ENCODE results near the gene ARHGAP15.

The ARHGAP15 gene

DNA sequence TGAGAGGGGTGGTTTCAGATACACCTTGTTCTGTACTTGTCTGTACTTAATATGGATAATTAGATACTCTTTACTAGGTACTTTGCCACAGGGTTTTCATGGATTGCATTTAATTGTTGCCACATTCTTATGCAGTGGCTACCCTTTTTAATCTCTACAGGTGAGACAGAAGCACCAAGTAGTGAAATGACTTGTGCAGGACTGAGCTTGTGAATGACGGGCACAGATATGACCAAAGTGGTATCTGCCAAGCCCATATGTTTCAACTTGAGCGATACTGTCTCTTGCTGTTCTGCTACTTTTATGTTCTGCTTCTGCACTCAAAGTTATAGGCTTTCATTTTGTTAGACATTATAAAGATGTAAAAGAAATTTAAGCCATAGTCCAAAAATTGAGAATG is 288.2 kb downstream of the ARHGAP15 start:
- DNase-seq = no peak

DNA sequence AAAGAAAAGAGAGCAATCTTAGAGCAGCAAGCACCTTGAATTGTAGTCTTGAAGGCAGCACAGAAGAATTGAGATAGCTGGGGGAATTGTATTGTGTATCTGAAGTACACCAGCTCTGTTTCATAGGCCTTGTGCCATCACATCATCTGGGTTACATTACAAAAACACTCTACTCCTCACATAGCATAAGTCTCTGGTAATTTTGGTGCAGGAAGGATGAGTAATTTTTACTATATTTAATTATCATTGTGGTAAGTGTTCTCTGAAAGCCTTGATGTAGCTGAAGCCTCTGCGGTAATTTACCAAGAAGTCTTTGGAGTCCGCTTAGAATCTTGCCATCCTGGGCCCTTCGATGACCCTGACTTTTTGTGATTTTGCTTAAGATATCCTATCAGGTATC is 291.1 kb downstream of the ARHGAP15 start:
- in situ Hi-C loops (cut with MboI; ENCODE audit: low pct_unique_long_range_greater_than_20kb, low sequenced_read_pairs) = no loop called here
- DNase-seq = no peak

More for the DNA sequence above, 288.2 kb downstream of the ARHGAP15 start:
- in situ Hi-C loops (cut with MboI; ENCODE audit: low pct_unique_long_range_greater_than_20kb, low sequenced_read_pairs) = no loop called here

DNA sequence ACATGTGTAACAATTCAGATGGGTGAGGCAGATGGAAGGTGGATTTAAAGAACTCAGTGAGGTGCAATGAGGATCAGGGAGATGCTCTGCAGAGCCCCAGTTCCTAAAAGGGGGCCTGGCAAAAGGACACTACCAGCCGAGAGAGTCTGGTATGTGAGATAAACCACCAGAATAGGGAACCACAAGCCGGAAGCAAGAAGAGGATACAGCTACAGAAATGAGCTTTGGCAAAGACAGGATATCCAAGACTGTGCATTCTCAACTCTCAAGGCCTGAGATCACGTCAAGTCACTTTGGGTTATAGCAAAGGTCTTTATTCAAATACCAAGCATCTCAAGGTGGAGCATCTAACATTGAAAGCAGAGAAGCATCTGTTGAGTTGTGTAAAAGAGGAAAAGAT is 293.5 kb downstream of the ARHGAP15 start:
- in situ Hi-C loops (cut with MboI; ENCODE audit: low pct_unique_long_range_greater_than_20kb, low sequenced_read_pairs) = no loop called here
- peak; percentile 78 for DNase-seq

DNA sequence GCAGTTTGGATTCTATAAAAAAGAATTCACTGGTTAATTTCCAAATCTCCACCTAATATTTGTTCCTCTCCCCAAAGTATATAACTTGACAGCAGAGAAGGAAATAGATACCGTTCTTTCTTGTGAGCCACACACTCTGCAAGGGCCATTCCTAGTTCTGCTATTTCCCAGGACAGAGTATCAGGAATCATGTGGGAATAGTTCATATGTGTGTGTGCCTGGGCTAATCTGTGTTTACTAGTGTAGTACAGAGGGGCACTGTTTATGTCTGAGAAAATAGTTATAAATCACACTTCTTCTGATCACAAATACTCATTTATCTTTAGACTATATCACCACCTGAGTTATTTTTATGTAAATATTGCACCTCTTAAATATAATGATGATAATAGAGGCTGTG is 296.7 kb downstream of the ARHGAP15 start:
- DNase-seq = no peak
- in situ Hi-C loops (cut with MboI; ENCODE audit: low pct_unique_long_range_greater_than_20kb, low sequenced_read_pairs) = no loop called here

DNA sequence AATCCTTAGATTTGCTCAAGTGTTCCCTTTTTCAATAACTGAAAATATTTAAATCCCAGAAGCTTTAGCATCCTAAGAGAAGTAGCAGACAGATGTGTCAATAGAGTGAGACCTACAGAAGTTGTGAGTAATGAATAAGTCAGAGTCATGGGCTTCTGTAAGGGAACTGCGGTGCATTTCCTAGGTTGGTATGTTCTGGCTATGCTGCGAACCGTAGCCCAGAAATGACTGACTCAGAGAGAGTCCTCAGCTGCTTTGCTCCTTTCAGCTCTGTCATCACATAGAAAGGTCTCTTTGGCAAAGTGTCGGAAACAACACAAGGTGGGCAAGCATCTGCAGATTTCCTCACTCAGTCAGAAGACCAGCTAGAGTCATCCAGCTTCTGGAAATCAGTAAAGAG is 297.1 kb downstream of the ARHGAP15 start:
- DNase-seq = no peak
- in situ Hi-C loops (cut with MboI; ENCODE audit: low pct_unique_long_range_greater_than_20kb, low sequenced_read_pairs) = no loop called here

DNA sequence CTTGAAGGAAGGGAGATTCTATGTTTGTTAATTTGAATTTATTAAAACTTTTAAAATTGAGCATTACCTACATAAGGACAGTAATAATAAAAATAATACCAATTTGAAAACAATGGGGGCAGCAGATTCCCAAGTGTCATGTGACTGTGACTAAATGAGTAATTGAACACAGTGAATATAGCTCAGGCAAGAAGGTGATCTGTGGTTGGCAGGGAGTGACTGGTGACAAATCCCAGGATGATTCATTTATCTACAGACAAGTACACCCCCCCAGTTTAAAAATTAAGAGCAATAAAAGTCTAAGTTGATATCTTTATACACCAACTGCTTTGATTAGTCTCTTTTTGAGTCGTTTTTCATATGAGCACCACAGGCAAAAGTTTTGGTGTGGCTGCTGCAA is 299.5 kb downstream of the ARHGAP15 start:
- in situ Hi-C loops (cut with MboI; ENCODE audit: low pct_unique_long_range_greater_than_20kb, low sequenced_read_pairs) = no loop called here
- DNase-seq = no peak

DNA sequence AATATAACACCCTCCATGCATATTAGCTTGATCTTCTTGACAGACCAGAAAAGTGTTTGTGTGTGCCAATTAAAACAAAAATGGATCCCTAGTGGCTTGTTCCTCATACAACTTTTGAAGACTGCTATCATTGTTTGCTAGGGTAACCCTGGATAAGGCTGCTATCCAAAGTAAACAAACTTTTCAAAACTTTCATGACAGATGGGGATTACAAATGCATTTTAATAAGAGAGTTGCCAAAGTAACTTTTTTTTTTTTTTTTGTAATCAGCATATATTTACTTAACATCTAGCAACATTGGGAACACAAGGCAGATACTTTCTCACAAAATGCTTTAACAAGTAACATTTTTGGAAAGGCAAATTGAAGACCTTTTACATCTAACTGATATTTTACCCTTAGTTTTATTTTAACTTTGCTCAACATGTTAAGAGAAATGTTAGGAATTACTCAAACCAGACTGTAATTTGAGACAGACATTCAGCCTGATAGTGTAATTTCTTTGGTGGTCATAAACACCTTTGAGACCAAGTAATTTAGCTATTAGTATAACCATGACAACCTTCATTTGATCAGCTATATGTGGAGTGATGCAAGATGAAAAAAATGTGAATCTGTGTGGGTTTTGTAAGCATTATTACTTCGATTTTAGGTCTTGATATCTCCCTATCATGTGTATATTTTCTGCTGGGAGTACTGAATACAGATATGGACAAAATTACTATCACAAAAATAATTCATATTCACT is 300.9 kb downstream of the ARHGAP15 start:
- no peak for DNase-seq
- in situ Hi-C loops (cut with MboI; ENCODE audit: low pct_unique_long_range_greater_than_20kb, low sequenced_read_pairs) = no loop called here

DNA sequence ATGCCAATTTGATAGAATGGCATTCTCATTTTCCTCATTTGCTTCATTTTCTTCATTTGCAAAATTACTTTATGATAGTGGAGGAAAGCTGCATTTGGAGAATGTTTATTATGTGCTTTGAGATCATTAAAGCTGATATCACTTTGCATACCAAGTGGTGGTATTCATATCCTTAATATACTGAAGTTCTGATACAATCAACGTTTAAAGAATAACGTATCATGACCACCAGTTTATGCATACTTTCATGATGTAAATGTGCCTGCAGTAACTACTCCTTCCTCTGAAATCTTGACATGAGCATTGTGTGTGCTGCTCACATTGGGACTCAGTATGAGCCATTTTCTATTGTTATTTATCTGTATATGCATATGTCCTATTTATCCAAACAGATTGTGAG is 302.1 kb downstream of the ARHGAP15 start:
- no peak for DNase-seq
- in situ Hi-C loops (cut with MboI; ENCODE audit: low pct_unique_long_range_greater_than_20kb, low sequenced_read_pairs) = no loop called here

DNA sequence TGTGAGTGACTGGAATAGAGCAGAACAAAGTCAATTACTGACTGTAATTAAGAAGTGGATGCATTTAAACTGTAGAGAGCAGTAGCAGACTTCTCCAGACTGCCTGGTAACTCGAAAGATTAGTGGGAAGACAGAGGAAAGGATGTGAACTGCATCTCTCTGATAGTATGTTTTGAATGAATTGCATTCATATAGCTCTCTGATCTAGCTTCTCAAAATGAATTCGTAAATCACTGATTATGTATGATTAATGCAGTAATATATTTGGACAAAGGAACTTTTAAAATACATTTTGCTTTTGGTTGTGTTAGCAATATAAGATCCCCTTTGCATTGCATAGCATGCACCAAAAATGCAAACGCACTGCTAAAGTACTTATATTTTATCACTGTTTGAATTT is 304.0 kb downstream of the ARHGAP15 start:
- in situ Hi-C loops (cut with MboI; ENCODE audit: low pct_unique_long_range_greater_than_20kb, low sequenced_read_pairs) = no loop called here
- DNase-seq = no peak

DNA sequence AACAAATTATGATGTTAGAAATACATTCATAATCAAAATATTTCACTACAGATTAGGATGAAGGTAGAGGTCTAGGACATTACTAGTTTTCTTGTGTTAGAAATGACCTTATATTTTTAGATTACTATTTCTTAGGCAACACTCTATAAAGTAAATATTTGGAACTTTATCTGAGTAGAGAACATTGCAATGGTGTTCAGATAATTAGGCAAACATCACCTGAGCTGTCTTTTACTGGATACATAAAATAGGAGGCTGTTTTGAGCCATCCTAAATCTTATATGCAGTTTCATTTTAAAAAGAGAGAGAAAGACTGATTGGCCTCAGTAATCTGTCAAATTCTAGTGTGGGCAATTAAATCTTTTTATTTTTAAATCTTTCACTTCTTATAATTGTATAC is 304.6 kb downstream of the ARHGAP15 start:
- DNase-seq = no peak
- in situ Hi-C loops (cut with MboI; ENCODE audit: low pct_unique_long_range_greater_than_20kb, low sequenced_read_pairs) = no loop called here

DNA sequence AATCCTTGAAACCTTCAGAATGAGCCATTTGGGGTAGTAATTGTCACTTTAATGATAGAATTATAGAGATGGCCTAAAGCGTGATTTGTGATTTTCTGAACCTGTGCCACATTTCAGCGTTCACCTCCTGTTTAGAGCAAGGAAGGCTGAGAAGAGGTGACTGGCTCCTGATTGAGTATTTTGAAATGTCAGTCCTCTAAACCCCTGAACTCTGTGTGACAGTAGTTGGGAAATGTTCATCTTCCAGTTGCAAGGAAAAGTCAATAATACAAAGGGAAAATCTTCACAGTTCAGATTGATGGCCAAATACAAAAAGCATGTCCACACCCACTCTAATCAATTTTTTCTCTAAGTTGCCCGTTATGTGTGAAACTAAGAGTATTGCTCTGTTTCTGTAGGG is 305.2 kb downstream of the ARHGAP15 start:
- DNase-seq = no peak
- in situ Hi-C loops (cut with MboI; ENCODE audit: low pct_unique_long_range_greater_than_20kb, low sequenced_read_pairs) = no loop called here

DNA sequence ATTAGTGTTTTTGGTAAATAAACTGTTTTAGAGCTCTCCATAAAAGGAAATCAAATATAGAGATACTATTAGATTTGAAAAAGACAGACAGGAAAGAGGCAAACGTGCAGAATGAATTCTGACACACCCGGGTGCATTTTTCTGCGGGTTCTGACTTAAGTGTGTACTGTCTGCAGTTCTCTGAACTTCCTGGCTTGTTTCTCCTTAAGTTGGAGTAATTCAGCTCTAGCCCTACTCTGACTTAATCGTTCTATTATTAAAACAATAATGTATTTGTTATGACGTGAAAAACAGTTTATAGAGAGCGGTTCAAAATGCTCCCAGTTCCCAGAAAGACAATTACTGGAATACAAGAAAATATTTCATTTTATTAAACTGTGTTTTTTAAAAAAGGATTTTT is 305.9 kb downstream of the ARHGAP15 start:
- DNase-seq = no peak
- in situ Hi-C loops (cut with MboI; ENCODE audit: low pct_unique_long_range_greater_than_20kb, low sequenced_read_pairs) = no loop called here

DNA sequence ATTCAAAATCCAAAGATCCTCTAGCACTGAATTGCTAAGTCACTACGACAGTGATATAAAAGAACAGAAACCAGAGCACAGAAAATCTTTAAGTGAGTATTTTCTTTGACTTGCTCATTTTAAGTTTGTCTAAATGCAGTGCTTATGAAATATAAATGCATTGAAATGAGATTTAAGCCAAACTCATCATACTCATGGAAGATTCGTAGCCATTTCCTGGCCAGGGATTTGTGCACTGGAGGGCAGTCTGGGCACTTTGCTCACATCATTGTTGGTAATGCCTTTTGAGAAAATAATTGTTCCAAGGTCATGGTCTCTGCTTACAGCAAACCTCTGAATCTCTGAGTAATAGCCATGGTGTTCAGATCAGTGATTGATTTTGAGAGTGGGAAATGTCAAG is 307.7 kb downstream of the ARHGAP15 start:
- DNase-seq = no peak
- in situ Hi-C loops (cut with MboI; ENCODE audit: low pct_unique_long_range_greater_than_20kb, low sequenced_read_pairs) = no loop called here

DNA sequence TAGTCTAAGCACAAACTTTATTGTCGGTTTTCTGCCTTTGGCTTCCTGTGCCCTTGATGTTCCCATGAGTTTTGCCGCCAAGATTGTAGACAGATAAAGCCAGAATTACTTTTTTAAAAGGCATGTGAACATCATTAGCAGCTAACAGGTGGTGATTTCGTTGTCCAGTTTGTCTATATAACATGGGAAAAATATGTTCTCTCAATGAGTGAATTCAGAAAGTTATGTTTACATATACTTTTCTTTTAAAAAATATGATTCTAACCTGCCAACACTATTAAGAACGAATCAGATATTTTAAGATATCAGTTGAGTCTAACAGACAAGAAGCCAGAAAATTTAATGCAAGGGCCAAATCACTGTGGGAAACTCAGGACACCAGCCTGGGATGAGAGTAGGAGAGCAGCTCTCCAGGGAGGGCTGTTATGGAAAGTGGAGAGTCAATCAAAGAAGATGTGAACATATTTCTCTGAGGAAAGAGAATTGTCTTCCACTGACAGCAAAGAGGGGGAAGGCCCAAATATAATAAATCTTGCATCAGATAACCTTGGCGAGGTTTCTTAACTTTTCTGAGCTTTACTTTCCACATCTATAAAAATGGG is 311.3 kb downstream of the ARHGAP15 start:
- no peak for DNase-seq
- in situ Hi-C loops (cut with MboI; ENCODE audit: low pct_unique_long_range_greater_than_20kb, low sequenced_read_pairs) = no loop called here

DNA sequence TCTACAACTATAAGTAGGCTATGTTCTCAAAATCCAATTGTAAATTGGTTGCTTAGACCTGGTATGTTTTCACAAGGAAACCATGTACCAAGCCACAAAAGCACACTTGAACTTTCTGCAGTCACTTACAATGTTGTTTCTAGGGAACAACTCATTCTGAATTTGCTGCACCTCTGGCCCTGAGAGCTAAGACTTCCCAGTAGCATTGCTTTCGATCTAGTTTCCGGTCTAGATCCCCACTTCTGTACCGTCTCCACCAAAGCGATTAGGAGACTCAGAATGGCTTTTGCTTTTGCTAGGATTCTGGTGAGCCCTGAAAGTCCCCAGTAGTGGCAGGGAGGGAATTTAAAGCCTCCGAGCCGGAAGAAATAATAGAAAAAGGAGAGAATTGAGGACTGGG is 313.0 kb downstream of the ARHGAP15 start:
- DNase-seq = no peak
- in situ Hi-C loops (cut with MboI; ENCODE audit: low pct_unique_long_range_greater_than_20kb, low sequenced_read_pairs) = no loop called here

DNA sequence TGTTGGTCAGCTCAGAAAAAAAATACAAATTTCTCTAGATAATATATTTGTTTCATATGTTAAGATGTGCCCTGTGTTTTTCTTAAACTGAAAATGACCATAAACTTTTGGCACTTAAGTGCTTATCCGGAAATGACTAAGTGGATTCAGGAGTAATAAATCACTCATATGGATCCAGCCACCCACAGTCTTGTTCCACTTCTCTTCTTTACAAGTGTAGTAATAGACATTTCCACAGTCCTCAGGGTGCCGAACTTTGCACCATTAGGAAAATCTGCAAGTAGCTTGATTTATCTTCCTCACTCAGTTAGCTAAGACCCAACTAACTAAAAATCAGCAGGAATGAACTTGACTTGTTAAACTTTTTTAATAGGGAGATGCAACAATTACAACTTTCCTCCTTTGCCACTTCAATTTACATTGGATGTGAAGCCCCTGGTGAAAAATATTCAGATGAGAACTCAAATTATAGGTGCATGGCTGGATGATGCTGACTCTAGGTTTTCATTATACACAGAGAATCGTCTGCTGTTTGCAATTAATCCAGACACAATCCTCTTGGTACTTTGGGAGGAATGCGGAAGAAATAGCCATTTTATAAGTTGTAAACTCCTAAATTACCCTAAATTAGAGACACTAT is 322.5 kb downstream of the ARHGAP15 start:
- DNase-seq = peak; percentile 74
- in situ Hi-C loops (cut with MboI; ENCODE audit: low pct_unique_long_range_greater_than_20kb, low sequenced_read_pairs) = no loop called here

DNA sequence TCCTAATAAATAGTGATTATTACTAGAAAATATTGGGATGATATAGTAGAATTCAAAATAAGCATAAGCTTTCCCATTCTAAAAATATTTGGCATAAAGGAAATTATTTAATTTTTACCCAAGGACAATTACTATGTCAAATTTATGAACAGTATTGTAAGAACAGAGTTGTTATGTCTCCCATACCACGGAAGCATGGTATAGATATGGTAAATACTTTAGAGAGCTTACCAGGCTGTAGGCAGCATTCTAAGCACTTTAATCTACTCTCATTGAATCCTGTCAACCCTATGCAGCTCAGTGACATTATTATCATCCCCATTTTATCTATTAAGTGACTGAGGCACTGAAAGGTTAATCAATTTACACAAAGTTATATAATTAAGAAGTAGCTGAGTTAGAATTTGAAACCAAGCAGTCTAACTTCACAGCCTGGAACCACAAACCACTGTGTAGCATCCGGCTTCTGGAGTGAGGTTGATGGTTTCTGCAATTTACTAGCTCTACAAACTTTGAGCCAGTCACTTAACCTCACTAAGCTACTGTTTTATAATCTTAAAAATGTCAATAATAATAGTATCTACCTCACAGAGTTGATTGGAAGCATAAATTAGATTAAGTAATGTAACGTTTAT is 323.7 kb downstream of the ARHGAP15 start:
- in situ Hi-C loops (cut with MboI; ENCODE audit: low pct_unique_long_range_greater_than_20kb, low sequenced_read_pairs) = no loop called here
- peak; percentile 27 for DNase-seq

DNA sequence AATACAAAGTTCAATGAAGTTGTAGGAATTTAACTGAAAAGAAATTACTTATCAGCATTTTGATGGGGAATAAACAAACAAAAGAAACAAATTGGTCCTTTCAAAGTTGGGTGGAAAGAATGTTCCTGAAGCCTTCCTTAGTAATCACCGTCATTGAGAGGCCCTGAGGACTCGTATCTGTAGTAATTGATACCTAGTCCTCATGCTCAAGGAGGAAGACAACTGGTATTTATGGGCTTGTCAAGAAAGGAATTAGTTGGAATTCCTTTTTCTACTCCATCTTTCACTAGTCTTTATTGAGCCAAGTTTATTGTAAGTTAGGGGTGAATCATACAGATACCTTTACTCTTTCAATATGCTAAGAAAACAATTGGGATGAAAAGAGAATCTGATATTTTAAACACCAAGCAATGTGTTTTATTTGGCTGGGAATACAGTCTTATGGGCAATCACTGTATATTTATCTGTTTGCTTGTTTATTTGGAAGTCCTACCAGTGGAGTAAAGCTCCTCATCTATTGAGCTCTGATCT is 324.8 kb downstream of the ARHGAP15 start:
- in situ Hi-C loops (cut with MboI; ENCODE audit: low pct_unique_long_range_greater_than_20kb, low sequenced_read_pairs) = no loop called here

DNA sequence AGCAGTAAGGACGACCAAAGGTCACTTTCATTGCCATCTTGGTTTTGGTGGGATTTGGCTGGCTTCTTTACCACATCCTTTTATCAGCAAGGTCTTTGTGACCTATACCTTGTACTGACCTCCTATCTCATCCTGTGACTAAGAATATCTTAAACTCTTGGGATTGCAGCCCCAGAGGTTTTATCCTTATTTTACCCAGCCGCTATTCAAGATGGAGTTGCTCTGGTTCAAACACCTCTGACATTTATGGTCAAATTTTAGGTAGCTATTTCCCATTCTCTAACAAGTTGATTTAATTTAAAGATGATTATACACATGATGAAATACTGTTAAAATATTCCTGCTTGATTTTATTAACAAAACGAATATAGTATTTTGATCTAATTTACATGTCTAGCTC is 326.1 kb downstream of the ARHGAP15 start:
- in situ Hi-C loops (cut with MboI; ENCODE audit: low pct_unique_long_range_greater_than_20kb, low sequenced_read_pairs) = no loop called here
- no peak for DNase-seq

More for the DNA sequence above, 324.8 kb downstream of the ARHGAP15 start:
- no peak for DNase-seq

All from KBM-7 (cell line).